SK-N-MC (cell line): ENCODE measurements around the gene KRTAP5-10.

ENCODE experiments used
- EZH2 ChIP-seq: fragments of 200-600 bp; sonication (generic); IDR thresholded peaks from one replicate; pipeline ENCODE4 v1.6.1; 2017; ENCODE audit warnings: antibody characterized with exemption
- FOXP2 ChIP-seq: optimal IDR thresholded peaks from 2 replicates; pipeline ENCODE3; 2011; ENCODE audit warnings: mild to moderate bottlenecking, moderate library complexity; ENCODE audit not compliant: insufficient read depth; ENCODE audit errors: extremely low read length, control extremely low read depth
- POLR2AphosphoS5 ChIP-seq: IDR thresholded peaks from 2 replicates; pipeline ENCODE4 v1.6.1; 2012; ENCODE audit warnings: mild to moderate bottlenecking, low read depth, low read length, borderline replicate concordance

- TF ChIP-seq EZH2 = no peak
- no peak for TF ChIP-seq POLR2AphosphoS5
- no peak for TF ChIP-seq FOXP2
These were observed 26.3 kb upstream of the KRTAP5-10 start for GRCh38 chr11:71539017-71539416.
